HCT116 (cell line): ENCODE results near the gene EPHA10. TPM values are rescaled to one million over a fixed set of nuclear protein-coding genes. Genes with fewer than 3 reads are reported as not detected.

Source experiments
- ATAC-seq: fragments of 200-7000 bp; cut with Tn5 transposase; 2 replicates; pipeline ENCODE4 v1.9.1; 2020; ENCODE audit warnings: mild to moderate bottlenecking, moderate library complexity
- BruUV-seq: library from RNA; stranded (reverse); fragments of 400-500 nt; replicated peaks from 2 replicates; lab custom pipeline; 2021; lab: Mats Ljungman, UMichigan
- CTCF ChIA-PET: fragments of 300-600 bp; sonication (Branson Sonifier 250); formaldehyde crosslinking; loops from one replicate; lab custom pipeline; 2021; ENCODE audit warnings: antibody characterized with exemption; lab: Charles Lee
- POLR2A ChIA-PET: fragments of 300-600, 350-600 bp; sonication (Branson Sonifier 250); formaldehyde crosslinking; loops from one replicate; lab custom pipeline; 2021; ENCODE audit warnings: antibody characterized with exemption; lab: Charles Lee
- RAD21 ChIA-PET, 2 experiments: fragments of 300-600 bp; sonication (Branson Sonifier 250); formaldehyde crosslinking; loops; one replicate each; lab custom pipeline; 2023; ENCODE audit warnings: low total read pairs in 2 of 2; ENCODE audit not compliant: uncharacterized antibody in 2 of 2, unreplicated experiment in 2 of 2, low non-redundant PET in 1 of 2; lab: Charles Lee
- DNase-seq: peaks from one replicate; pipeline ENCODE4 v3.0.0-alpha.2; 2010; ENCODE audit warnings: low read depth, low spot score
- H2AFZ ChIP-seq: fragments of 200-600 bp; shearing (Covaris generic), sonication (generic); 2 replicates; pipeline ENCODE4 v1.6.1; 2017; ENCODE audit warnings: low read depth, mixed run types, mixed read lengths, antibody characterized with exemption, low read length; ENCODE audit not compliant: poor library complexity, severe bottlenecking
- H3K27ac ChIP-seq: 2 replicates; pipeline ENCODE4 v1.5.1; 2012; ENCODE audit warnings: low read depth, low read length
- H3K27me3 ChIP-seq: fragments of 200-600 bp; sonication (generic); 2 replicates; pipeline ENCODE4 v1.6.1; 2016; ENCODE audit warnings: mixed run types, low read length, mixed read lengths; ENCODE audit not compliant: insufficient read depth
- H3K36me3 ChIP-seq, 2 experiments: fragments of 200-500 bp in 1 of 2; fragments of 200-600 bp in 1 of 2; sonication (Bioruptor generic) in 1 of 2; sonication (generic) in 1 of 2; 2 replicates each; pipeline versions ENCODE4 v1.5.1 to v1.6.1; 2014 to 2016; ENCODE audit warnings: low read length in 2 of 2, inconsistent platforms in 1 of 2, mixed read lengths in 1 of 2, mixed run types in 1 of 2; ENCODE audit not compliant: insufficient read depth in 2 of 2, control insufficient read depth in 1 of 2
- H3K4me1 ChIP-seq, 2 experiments: fragments of 200-600 bp in 1 of 2; sonication (generic) in 1 of 2; 2 replicates each; pipeline versions ENCODE4 v1.5.1 to v1.6.1; 2012 to 2017; ENCODE audit warnings: low read length in 2 of 2, inconsistent platforms in 1 of 2, mild to moderate bottlenecking in 1 of 2, mixed read lengths in 1 of 2, mixed run types in 1 of 2, moderate library complexity in 1 of 2; ENCODE audit not compliant: insufficient read depth in 2 of 2, control insufficient read depth in 1 of 2
- H3K4me2 ChIP-seq: fragments of 200-600 bp; sonication (generic); 2 replicates; pipeline ENCODE4 v1.6.1; 2017; ENCODE audit warnings: mixed run types, low read length, mixed read lengths
- H3K4me3 ChIP-seq, 2 experiments: fragments of 200-600 bp in 1 of 2; sonication (generic) in 1 of 2; replicated peaks in 1 of 2; 2 replicates each; pipeline ENCODE4 v1.5.1; 2011 to 2016; ENCODE audit warnings: low read length in 2 of 2, control low read depth in 1 of 2, low read depth in 1 of 2, mild to moderate bottlenecking in 1 of 2, mixed read lengths in 1 of 2, mixed run types in 1 of 2
- H3K79me2 ChIP-seq: fragments of 200-600 bp; sonication (generic); 2 replicates; pipeline ENCODE4 v1.6.1; 2017; ENCODE audit warnings: mild to moderate bottlenecking, mixed run types, low read length, moderate library complexity, mixed read lengths; ENCODE audit not compliant: insufficient read depth
- H3K9ac ChIP-seq: fragments of 200-600 bp; sonication (generic); 2 replicates; pipeline ENCODE4 v1.6.1; 2016; ENCODE audit warnings: low read length, mixed read lengths
- H3K9me2 ChIP-seq: fragments of 200-600 bp; sonication (generic), shearing (Covaris generic); 2 replicates; pipeline ENCODE4 v1.6.1; 2017; ENCODE audit warnings: mixed run types, mild to moderate bottlenecking, moderate library complexity; ENCODE audit not compliant: insufficient read depth
- H3K9me3 ChIP-seq, 2 experiments: fragments of 200-500 bp in 1 of 2; fragments of 200-600 bp in 1 of 2; sonication (Bioruptor generic) in 1 of 2; sonication (generic) in 1 of 2; 2 replicates each; pipeline ENCODE4 v1.6.1; 2014 to 2017; ENCODE audit warnings: low read length in 2 of 2, mixed read lengths in 2 of 2, inconsistent platforms in 1 of 2, low read depth in 1 of 2, mild to moderate bottlenecking in 1 of 2, mixed run types in 1 of 2, moderate library complexity in 1 of 2; ENCODE audit not compliant: control insufficient read depth in 1 of 2, insufficient read depth in 1 of 2
- H4K20me1 ChIP-seq: fragments of 200-600 bp; sonication (generic), shearing (Covaris generic); 2 replicates; pipeline ENCODE4 v1.6.1; 2017; ENCODE audit warnings: mixed run types, mild to moderate bottlenecking, moderate library complexity; ENCODE audit not compliant: insufficient read depth
- CBX3 ChIP-seq: IDR thresholded peaks from 2 replicates; pipeline ENCODE4 v1.6.1; 2012; ENCODE audit warnings: low read depth
- POLR2A ChIP-seq: IDR thresholded peaks from 2 replicates; pipeline ENCODE4 v1.7.0; 2011; ENCODE audit warnings: borderline replicate concordance; ENCODE audit not compliant: insufficient read depth, insufficient read length; ENCODE audit errors: extremely low read depth
- POLR2AphosphoS5 ChIP-seq: IDR thresholded peaks from 2 replicates; pipeline ENCODE4 v1.6.1; 2011; ENCODE audit warnings: mild to moderate bottlenecking, low read depth, low read length, moderate library complexity
- RAD21 ChIP-seq: IDR thresholded peaks from 2 replicates; pipeline ENCODE4 v1.6.1; 2012; ENCODE audit warnings: low read depth, mild to moderate bottlenecking
- SIN3A ChIP-seq: IDR thresholded peaks from 2 replicates; pipeline ENCODE4 v1.6.1; 2012; ENCODE audit warnings: low read depth
- SP1 ChIP-seq: IDR thresholded peaks from 2 replicates; pipeline ENCODE4 v1.6.1; 2012; ENCODE audit warnings: low read depth
- SRF ChIP-seq: IDR thresholded peaks from 2 replicates; pipeline ENCODE4 v1.6.1; 2012; ENCODE audit warnings: low read depth
- ZNF274 ChIP-seq: fragments of 200-500 bp; sonication (Bioruptor generic); IDR thresholded peaks from 2 replicates; pipeline ENCODE4 v1.6.1; 2014; ENCODE audit warnings: mild to moderate bottlenecking, low read depth, low read length, inconsistent platforms
- intact Hi-C: fragments of 100-400 bp; cut with micrococcal nuclease; formaldehyde crosslinking; loops from 2 replicates; pipeline ENCODE4 v1.10.0; 2022
- total RNA-seq: library from RNA; stranded (reverse); gene quantifications from one replicate; pipeline ENCODE4 v1.2.1, GENCODE V29; 2021; ENCODE audit not compliant: unreplicated experiment
- TF ChIP-seq, protein P1 (sequence below): IDR thresholded peaks from 2 replicates; pipeline ENCODE4 v1.6.1; 2012

EPHA10 gene
- total RNA-seq, 1 experiment from 2014 or later: 6.5 TPM

DNA sequence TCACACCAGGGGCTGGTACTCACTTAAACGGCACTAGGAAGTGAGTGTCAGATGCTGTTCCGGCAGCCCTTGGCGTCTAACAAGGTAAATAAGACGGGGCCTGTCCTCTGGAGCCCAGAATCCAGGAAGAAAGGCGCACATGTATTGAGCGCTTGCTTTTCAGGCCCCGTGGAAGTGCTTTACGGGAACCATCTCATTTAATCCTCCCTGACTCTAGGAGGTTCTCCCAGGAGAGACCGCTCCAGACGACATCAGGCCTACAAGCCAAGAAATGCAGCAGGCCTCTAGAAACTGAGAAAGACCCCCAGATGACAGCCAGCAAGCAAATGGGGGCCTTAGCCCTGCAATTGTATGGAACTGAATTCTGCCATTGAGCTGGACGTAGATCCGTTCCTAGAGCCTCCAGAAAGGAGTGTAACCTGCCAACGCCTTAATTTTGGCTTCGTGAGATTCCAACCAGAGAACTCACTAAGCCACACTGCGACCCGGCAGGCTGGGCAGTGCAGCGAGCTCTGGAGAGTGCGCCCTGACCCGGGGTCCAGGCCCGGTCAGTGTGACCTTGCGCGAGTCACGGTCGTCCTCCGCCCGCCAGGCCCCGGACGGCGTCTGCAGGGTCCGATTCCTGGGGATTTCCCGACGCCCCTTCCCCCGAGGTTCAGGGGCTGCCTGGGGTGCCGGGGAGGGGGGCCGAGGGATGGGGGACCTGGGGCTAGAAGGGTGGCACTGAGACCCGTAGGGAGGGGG lies 28.2 kb upstream of the EPHA10 start:
- Histone ChIP-seq H3K9me2 (no peaks in the 10 kb centered on the region), H3K4me3 (peak overlapping the region; percentile 42 to 63; a peak in 3 of 4 replicates), H3K4me2 (peak overlapping the region; percentile 91), H2AFZ (no peak overlapping the region), H3K9me3 (no peaks in the 10 kb centered on the region), H4K20me1 (no peaks in the 10 kb centered on the region), H3K36me3 (peaks cover 0 to 4% of the 10 kb centered on the region in 2 experiments; a peak in 2 of 4 replicates), H3K9ac (0 out of 2 replicates have a peak overlapping the region, but pooled peaks have one; percentile 32), H3K27me3 (no peaks in the 10 kb centered on the region; the same call in 1 of the 2 replicates), H3K4me1 (peaks cover 10 to 17% of the 10 kb centered on the region in 2 experiments; a peak in 3 of 4 replicates), H3K27ac (no peak overlapping the region), H3K79me2 (peaks cover 15% of the 10 kb centered on the region)
- TF ChIP-seq CBX3 (no peak), ZNF274 (no peak), POLR2A (no peak), RAD21 (no peak), POLR2AphosphoS5 (no peak), SIN3A (no peak), SRF (no peak)
- TF ChIP-seq, protein P1, sequence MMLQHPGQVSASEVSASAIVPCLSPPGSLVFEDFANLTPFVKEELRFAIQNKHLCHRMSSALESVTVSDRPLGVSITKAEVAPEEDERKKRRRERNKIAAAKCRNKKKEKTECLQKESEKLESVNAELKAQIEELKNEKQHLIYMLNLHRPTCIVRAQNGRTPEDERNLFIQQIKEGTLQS: no peak
- intact Hi-C loops: loop anchor here (5.0 kb wide), 1 partner anchor 101 kb away; the partner anchor contains the start of gene CDCA8
- no TSS peak for BruUV-seq
- ChIA-PET POLR2A (no interaction called here), CTCF (no interaction called here), RAD21 (no interaction called here)
- peak; percentile 4 for ATAC-seq
- no peak for DNase-seq

DNA sequence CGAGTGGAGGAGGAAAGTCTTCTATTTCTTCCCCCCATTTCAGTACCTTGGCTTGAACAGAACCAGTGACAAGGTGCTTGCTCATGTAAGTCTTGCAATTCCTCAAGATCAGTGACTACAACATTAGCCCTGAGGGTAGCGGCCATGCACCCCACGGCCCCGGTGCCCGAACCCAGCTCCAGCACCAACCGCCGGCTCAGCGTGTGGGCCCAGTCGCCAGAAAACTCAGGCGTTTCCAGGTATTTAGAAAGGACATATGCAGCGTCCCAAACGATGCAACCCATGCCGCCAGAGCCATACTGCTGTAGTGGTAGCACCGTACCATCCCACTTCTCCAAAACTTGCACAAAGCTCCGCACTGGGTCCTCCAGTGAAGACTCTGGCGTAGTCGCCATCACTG lies 17.6 kb upstream of the EPHA10 start:
- no peaks in the 10 kb centered on the region for H3K4me1 ChIP-seq
- no peaks in the 10 kb centered on the region for H3K9me2 ChIP-seq
- H3K9ac ChIP-seq: no peak overlapping the region
- RAD21 ChIA-PET: no interaction called here
- no peak overlapping the region for H3K4me2 ChIP-seq
- intact Hi-C loops: no loop called here
- H2AFZ ChIP-seq: no peak overlapping the region
- TF ChIP-seq SIN3A (no peak), SP1 (no peak)
- ATAC-seq: no peak
- no TSS peak for BruUV-seq
- no peaks in the 10 kb centered on the region for H4K20me1 ChIP-seq
- H3K36me3 ChIP-seq: no peaks in the 10 kb centered on the region
- POLR2A ChIA-PET: no interaction called here
- peaks cover 4% of the 10 kb centered on the region; the same call in 1 of the 2 replicates for H3K27me3 ChIP-seq
- CTCF ChIA-PET: no interaction called here
- no peak overlapping the region for H3K4me3 ChIP-seq
- H3K79me2 ChIP-seq: no peaks in the 10 kb centered on the region
- H3K27ac ChIP-seq: no peak overlapping the region
- H3K9me3 ChIP-seq: no peaks in the 10 kb centered on the region
- no peak for DNase-seq
